Inflammatory macrophage treated with lipopolysaccharide for 4 hours (primary cell): Measurements from ENCODE around the gene ADRM1.
A peak's percentile ranks its signal among the peaks of the same experiment; 100 is the strongest.

ENCODE experiments used
- DNase-seq: peaks from one replicate; pipeline ENCODE4 v3.0.0-alpha.2; 2020

The ADRM1 gene

DNA sequence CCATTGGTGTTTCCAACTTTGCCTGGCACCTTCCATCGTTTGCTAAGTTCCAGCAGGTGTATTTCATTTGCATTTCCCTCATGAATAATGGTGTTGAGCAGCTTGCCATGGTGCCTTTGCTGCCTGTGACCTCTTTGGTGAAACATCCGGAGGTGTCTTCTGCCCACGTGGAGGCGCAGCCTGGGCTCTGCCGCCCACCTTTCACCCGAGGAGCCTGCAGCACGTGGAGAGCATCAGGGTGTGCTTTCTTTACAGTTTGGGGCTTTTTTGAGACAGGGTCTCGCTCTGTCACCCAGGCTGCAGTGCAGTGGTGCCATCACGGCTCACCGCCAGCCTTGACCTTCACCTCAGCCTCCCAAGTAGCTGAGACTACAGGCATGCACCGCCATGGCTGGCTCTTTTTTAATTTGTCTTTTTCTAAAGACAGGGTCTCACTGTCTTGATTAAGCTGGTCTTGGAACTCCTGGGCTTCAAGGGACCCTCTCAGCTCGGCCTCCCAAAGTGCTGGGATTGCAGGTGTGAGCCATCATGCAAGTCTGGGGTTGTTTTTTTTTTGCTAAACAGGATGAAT is 3.0 kb upstream of the ADRM1 start:
- no peak for DNase-seq

DNA sequence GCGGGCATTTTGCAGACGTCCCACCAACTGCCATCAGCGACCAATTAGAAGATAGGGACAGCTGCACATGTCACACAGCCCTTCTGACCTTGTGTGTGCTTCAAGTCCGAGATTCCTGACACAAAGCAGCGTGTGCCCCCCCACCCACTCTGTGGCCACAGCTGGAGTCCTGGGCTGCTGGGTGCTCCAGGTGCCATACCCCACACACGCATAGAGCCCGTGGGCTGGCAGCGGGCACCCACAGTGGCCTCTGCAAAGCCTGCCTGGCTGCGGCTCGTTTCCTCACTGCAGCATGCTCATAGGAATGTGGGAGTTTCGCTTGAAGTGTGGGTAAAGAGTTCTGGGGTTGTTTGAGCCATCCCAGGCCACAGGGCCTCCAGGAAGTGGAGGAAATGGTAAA is 2.5 kb upstream of the ADRM1 start:
- no peak for DNase-seq

DNA sequence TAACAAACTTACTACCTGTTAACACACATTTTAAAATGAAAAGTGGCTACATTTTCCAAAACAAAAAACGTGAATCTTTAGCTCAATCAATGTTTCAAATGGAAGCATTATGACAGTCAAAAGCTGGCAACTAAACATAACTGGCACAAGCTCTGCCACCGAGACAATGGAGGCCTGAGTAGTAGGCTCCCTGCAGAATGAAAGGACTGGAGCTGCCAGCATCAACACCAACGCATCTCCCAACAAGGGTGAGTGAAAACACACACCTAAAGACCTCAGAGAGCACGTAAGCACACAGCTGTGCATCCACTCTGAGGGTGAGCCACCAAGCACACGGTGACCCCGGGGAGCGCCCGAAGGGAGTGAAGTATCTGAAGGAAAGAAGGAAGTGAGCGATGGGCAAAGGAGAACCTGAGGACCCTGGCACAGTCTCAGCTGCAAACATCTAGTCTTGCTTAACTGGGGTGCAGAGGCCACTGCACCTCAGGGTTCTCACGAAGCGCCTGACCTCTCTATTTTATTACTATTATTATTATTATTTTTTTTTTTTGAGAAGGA is 1.6 kb upstream of the ADRM1 start:
- no peak for DNase-seq

DNA sequence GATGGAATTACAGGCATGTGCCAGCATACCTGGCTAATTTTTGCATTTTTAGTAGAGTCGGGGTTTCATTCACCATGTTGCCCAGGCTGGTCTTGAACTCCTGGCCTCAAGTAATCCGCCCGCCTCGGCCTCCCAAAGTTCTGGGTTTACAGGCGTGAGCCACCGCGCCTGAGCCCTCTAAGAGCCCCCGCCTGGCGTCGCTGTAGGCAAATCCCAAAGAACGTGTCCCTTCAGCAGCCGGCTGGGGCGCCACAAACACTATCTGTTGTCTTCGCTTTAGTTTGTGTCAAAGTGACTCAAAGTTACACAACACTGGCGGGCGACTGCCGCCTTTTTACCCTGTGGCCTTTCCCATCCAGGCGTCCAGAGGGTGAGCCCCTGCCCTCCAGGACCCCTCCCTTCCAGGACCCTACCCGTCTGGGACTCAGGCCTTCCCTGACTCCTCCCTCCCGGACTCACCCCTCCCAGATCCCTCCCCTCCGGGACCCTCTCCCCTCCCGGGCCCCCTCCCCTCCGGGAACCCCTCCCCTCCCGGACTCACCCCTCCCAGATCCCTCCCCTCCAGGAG is 940 bp upstream of the ADRM1 start:
- DNase-seq = peak; percentile 98

DNA sequence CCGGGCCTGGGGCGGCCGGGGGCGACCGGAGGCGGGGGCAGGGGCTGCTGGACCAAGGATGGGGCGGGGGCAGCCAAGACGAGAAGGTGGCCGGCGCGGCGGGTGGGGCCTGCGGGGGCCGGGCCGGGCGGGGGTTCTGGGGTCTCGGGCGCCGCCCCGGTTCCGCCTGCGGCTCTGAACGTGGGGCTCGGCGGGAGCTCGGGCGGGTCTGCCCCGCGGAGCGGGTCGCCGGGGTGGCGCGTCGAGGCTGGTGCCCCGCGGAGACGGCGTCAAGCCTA is 204 bp downstream of the ADRM1 start:
- no peak for DNase-seq

DNA sequence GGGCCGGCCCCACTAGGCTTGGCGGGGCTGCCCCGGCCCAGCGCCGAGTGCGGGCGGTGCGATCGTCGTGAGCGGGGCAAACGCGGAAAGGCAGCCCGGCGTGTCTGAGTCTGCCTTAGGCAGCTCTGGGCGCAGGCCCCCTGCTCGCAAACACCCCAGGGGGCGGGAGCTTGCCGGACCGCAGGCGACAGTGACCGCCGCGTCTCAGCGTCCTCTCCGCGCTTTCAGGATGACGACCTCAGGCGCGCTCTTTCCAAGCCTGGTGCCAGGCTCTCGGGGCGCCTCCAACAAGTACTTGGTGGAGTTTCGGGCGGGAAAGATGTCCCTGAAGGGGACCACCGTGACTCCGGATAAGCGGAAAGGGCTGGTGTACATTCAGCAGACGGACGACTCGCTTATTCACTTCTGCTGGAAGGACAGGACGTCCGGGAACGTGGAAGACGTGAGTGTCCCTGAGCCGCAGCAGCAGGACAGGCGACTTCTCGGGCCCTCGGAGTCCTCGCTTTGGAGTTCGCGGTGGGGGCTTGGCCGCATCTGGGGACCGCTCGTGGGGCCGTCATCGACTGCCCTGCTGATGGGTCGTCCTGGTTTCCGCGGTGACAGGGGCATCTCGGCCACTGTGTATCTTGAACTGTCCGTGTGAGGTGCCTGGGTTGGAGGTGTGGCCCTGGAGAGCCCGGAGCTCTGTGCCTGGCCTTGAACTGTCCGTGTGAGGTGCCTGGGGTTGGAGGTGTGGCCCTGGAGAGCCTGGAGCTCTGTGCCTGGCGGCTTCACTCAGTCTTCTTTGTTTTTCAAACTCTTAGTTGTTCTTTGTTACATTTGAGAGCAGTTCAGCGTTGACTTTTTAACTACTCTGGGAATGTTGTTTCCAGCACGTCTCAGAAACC is 786 bp downstream of the ADRM1 start:
- DNase-seq = peak; percentile 25

DNA sequence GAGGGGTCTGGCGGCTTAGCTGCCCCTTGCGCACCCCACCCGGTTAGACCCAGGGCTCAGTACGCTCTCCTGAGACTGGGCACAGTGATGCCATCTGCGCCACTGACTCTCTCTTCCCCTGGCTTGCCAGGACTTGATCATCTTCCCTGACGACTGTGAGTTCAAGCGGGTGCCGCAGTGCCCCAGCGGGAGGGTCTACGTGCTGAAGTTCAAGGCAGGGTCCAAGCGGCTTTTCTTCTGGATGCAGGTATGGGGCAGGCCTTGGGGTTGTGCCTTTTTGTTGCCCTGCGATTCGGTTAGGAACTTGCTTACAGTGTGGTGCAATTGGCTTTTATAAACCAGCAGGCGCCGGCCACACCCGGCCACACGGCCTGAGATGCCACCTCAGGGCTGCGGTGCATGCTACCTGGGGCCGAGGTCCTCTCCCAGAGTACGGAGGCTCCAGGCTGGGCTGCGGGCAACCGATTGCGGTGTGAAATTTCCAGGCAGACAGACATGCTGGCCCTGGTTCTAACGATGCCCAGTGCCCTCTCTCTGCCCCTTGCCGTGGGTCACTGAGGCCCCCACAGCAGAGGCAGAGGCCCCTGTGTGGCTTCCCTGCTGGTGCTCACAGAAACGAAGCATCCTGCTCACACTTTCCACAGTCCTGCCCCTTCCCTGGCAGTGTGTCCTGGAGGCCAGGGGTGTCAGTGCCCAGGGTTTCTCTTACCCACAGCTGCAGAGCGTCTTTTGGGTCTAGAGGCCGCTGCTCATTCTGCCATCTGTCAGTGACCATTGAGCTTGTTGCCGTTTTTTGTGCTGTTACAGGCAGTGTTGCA is 1.7 kb downstream of the ADRM1 start:
- no peak for DNase-seq

DNA sequence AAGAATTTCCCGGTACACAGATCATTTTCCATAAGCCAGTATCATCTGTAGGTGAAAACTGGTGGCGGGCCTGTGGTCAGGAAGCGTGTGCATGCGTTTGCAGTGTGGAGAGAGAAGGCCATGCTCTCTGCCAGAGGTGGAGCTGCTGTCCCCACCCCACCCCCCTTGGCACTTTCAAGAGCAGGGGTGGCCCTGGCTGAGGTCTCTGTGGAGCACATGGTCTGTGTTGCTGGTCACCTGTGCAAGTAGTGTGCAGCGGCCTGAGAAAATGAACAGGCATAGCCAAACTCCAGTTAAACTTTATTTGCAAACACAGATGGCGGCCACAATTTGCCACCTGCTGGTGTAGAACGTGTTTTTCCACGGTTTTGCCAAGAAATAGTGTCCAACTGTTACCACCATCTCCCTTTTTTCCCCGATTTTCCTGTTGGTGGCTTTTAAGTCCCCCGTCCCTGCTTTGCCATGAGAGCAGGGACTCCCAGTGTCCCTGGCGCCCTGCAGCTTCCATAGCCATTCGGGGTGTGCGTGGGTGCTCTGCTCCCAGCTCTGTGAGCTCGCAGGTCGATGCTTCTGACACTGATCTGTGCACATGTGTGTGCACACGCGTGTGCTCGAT is 2.5 kb downstream of the ADRM1 start:
- DNase-seq = no peak

DNA sequence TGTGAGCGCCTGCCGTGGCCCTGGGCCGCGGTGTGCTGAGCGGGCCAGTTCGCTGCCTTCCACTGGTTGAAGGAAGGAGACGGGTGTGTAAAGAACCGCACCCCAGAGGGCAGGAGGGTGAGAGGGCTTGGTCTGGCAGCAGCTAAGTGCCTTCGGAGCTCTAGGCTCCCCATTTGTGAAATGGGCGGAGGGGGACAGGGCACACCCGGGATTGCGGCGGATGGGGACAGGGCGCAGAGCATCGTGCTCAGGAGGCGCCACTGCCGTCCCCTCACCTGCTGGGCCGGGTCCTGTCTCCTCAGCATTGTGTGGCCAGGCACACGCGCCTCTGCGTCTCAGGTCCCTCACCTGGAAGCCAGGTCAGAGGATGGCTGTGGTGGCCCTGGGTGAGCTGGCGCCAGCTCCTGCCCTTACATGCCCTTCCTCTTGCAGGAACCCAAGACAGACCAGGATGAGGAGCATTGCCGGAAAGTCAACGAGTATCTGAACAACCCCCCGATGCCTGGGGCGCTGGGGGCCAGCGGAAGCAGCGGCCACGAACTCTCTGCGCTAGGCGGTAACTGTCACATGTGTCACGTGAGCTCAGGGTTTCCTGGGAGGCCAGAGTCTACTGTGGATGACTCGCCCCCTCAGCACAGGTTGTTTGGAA is 3.1 kb downstream of the ADRM1 start:
- DNase-seq = no peak

DNA sequence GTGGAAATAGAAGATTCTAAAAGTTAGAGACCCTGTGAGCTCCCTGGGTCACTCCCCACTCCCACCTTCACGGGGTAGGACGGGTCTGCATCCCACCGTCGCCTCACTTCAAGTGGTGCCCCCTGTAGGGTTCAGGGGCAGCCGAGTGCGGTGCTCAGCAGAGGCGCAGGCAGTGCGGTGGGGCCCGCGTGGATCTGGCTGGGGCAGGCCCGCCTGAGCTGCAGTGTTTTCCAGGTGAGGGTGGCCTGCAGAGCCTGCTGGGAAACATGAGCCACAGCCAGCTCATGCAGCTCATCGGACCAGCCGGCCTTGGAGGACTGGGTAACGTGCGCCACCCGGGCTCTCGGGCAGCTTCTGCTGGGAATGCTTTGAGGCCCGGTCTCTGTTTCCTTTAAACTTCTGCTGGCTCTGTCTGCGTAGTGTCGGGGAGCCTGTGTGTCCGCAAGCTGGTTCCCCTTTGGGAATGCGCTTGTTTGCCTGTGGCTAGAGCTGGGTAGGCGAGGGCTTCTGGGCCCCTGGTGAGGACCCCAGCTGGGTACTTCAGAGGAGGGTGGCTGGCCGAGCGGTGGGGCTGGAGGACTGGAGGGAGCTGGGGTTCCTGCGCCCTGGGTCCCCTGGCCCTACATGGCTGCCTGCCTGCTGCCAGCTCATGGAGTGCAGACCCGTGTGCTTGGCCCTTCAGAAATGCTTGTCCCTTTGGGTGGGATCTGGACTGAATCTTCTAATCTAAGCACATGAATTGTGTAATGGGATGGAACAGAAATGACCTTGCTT is 3.8 kb downstream of the ADRM1 start:
- DNase-seq = no peak

DNA sequence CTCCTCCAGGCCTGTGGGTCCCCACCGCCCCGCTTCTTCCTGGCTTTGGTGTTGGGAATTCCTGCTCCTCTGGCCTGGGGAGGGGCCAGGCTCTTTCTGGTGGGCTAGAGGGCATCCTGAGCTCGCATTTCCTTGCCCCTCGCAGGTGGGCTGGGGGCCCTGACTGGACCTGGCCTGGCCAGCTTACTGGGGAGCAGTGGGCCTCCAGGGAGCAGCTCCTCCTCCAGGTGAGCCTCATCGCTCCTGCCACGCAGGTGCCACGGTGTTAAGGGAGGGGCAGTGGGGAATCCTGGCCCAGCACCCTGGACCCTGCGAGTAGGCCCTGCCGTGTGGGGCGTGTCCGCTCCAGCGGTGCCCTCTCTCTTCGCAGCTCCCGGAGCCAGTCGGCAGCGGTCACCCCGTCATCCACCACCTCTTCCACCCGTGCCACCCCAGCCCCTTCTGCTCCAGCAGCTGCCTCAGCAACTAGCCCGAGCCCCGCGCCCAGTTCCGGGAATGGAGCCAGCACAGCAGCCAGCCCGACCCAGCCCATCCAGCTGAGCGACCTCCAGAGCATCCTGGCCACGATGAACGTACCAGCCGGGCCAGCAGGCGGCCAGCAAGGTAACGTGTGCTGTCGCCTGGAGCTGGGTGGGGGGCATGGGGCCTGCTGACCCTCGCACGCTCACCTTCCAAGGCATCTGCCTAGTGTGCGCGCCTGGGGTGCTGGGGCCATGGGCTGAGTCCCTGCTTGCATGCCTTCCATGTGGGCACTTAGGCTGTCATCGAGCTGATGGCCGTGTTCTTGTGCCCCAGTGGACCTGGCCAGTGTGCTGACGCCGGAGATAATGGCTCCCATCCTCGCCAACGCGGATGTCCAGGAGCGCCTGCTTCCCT is 4.7 kb downstream of the ADRM1 start:
- no peak for DNase-seq

DNA sequence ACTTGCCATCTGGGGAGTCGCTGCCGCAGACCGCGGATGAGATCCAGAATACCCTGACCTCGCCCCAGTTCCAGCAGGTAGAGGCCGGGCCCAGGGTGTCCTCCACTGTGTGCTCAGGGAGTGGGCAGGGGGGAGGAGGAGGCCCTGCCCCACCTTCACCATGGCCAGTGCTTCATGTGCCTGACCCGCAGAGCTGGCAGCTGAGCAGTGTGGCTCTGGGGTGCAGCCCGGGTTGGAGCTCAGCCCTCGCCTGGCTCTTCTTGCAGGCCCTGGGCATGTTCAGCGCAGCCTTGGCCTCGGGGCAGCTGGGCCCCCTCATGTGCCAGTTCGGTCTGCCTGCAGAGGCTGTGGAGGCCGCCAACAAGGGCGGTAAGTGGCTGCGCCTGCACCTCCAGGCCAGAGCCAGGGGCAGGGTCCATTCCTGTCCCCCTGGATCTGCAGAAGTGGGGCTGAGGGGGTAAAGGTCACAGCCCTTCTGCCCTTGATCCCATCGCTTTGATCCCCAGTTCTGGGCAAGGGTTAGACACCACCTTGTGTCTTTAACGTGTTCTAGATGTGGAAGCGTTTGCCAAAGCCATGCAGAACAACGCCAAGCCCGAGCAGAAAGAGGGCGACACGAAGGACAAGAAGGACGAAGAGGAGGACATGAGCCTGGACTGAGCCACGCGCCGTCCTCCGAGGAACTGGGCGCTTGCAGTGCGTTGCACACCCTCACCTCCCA is 5.5 kb downstream of the ADRM1 start:
- no peak for DNase-seq

DNA sequence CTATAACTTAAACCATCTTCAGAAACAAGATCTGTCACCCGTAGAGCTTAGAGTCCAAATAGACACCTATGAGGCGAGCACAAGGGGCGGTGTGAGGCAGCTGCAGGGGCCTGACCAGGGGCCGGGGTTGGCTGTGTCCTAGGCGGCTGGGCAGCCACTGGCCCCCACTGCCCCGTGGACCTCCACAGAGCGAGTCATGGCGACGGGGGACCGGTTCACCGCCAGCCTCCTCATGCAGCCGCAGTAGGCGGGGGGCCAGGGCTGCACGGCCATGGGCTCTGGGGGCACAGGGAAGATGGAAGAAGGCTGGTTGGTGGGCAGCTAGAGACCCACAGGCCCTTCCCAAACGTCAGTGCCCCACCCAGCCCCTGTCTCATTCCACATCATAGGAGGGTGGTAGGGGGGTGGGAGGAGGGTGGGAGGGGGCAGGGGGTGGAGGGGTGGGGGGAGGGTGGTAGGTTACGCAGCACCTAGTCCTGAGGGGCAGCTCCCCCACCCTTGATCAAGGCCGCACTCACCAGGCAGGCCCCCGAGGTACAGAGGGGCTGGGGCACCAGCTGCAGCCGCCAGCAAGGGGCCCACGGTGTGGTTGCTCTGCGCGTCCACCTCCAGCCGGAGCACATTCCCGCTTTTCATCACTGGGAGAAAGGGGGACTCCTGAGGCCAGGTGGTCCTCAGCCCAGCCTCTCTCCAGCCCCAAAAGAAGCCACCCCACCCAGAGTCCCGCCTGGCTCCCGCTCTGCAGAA is 6.6 kb downstream of the ADRM1 start:
- no peak for DNase-seq

DNA sequence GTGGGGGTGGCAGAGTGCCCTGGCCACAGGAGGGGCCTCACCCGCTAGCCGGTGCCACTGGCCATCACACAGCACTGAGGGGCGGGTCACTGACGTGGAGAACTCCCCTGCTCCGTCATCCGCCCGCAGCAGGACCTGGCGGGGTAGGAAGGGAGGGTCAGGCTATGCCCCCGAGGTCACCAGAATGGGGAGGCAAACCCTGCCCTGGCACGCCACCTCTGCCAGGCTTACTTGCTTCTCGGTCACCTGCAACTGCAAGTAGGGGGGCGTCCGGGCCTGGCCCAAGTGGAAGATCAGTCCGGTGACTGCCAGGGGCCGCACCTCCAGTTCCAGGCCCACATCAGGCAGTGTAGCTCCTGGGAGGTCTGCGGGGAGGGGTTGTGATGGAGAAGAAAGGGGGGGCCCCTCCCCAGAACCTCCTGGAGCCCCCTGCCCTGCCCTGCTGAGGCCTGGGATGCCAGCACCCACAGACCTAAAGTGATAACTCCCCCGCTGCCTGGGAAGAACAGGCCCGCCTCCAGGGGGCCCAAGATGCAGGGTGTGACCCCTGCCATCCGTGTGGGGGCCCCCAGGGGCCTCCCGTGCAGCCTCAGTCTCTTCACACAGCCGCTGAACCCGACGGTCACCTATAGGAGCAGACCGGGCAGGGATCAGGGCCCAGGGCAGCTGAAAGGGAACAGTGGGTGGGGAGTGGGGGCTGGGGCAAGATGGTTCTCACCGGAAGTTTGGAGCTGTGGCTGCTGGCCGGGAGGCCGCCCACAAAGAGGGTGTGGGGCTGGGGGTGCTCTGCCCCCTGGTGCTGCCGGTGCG is 7.4 kb downstream of the ADRM1 start:
- DNase-seq = no peak

DNA sequence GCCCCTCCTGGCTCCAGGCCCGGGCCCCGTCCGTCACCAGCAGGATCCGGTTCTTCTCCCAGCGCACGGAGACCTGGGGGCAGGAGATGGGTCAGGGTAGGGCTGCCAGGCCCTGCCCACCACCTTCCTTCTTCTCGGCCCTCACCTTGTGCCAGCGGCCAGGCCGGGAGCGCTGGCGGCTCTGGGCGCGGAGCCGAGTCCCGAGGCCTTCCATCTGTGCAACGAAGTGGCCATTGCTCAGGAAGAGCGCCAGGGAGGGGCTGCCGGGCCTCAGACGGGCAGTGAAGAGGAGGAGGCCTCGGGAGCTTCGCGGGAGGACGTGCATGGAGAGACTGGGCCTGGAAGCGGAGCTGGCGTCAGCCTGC is 7.9 kb downstream of the ADRM1 start:
- no peak for DNase-seq

DNA sequence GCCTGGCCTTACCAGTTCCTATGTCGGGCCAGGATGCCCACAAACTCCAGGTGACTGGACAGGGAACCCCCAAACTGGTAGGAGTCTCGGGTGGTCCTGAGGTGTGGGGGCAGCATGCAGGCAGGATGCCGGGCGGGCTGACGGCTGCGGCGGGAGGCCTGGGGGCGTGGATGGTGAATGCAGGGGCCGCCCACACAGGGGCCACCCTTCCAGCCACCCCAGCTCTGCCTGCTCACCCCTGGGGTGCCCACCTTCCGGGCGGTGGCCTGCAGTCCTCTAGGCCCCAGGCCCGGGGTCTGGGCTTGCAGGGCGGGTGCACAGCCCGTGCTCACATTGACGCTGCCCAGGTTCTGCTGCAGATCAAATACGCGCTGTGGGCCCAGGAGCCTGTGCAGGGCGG is 8.4 kb downstream of the ADRM1 start:
- no peak for DNase-seq

DNA sequence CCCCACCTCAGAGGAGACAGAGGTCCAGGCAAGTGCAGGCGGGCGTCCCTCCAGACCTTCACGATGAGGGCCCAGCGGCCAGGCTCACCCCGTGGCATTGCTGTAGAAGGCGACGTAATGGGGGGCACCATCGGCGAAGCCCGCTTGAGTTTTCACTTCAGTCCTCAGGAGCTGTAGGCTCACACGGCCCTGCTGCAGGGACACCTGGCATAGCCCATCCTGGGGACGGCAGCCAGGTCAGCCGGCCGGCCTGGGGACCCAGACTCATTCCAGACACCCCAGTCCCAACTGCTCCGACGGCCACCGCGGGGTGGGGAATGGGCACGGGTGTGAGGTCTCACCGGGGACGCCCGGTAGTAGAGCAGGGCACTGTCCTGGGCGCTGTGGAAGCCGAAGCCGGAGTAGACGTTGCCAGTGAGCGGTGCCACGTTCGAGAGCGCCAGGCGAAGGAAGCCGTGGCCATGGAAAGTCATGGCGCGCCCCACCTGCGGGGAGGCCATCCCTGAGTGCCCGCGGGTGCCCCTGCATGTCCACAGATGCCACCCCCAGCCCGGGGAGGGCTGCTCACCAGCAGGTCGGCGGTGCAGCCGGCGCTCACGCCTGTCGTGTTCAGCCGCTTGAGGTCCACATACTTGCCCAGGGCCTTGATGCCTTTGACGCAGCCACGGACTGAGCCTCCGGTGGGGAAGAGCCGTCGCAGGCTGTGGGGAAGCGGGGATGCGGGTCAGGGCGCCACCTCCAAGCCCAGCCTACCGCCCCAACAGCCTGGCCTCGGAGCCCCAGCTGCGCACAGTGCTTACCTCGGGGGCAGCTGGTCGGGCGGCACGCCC is 9.2 kb downstream of the ADRM1 start:
- DNase-seq = no peak

DNA sequence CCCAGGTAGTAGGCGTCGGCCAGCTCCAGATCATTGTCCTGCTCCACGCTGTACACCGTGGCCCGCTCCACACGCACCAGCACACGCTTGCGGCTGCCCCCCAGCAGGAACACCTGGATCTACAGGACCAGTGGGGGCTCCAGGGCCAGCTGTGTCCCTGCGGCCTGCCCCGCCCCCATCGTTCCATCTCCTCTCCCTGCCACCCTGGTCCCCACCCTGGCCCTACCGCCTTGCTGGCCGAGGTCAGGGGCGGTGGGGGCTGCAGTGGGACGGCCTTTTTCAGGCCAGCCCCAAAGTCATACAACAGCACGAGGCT is 9.8 kb downstream of the ADRM1 start:
- no peak for DNase-seq
